Neural cell (in vitro differentiated cells): ENCODE results near the gene KRT80. TPM values are rescaled to one million over a fixed set of nuclear protein-coding genes. Genes with fewer than 3 reads are reported as not detected.

Source experiments
- H2AFZ ChIP-seq: fragments of 200-600, 300-800 bp; sonication (generic), shearing (Covaris generic); 2 replicates; pipeline ENCODE4 v1.6.0; 2014; ENCODE audit warnings: low read depth, mild to moderate bottlenecking, antibody characterized with exemption, low read length, moderate library complexity
- H3F3A ChIP-seq: fragments of 200-600 bp; shearing (Covaris generic); 2 replicates; pipeline ENCODE4 v1.6.1; 2016; ENCODE audit warnings: mild to moderate bottlenecking, moderate library complexity, mixed read lengths, antibody characterized with exemption, low read length; ENCODE audit not compliant: insufficient read depth, poor library complexity, severe bottlenecking
- H3K27ac ChIP-seq: fragments of 200-600, 300-800 bp; sonication (generic), shearing (Covaris generic); 2 replicates; pipeline ENCODE4 v1.5.1; 2014; ENCODE audit warnings: mild to moderate bottlenecking, low read length, moderate library complexity
- H3K27me3 ChIP-seq: fragments of 300-800, 200-600 bp; sonication (generic), shearing (Covaris generic); 2 replicates; pipeline ENCODE4 v1.6.0; 2014; ENCODE audit warnings: mild to moderate bottlenecking, low read depth, low read length, moderate library complexity; ENCODE audit not compliant: insufficient read depth
- H3K36me3 ChIP-seq: fragments of 300-800, 200-600 bp; sonication (generic), shearing (Covaris generic); 2 replicates; pipeline ENCODE4 v1.5.1; 2014; ENCODE audit warnings: mild to moderate bottlenecking, antibody characterized with exemption, low read length, moderate library complexity; ENCODE audit not compliant: insufficient read depth
- H3K4me2 ChIP-seq: fragments of 300-800, 200-600 bp; sonication (generic), shearing (Covaris generic); 2 replicates; pipeline ENCODE4 v1.6.0; 2014; ENCODE audit warnings: mild to moderate bottlenecking, low read length
- H3K4me3 ChIP-seq: fragments of 300-800, 200-600 bp; sonication (generic), shearing (Covaris generic); 2 replicates; pipeline ENCODE4 v1.5.1; 2014; ENCODE audit warnings: mild to moderate bottlenecking, low read length, moderate library complexity
- H3K79me2 ChIP-seq: fragments of 200-600 bp; shearing (Covaris generic); replicated peaks from 2 replicates; pipeline ENCODE4 v1.6.0; 2014; ENCODE audit warnings: mild to moderate bottlenecking, low read length, moderate library complexity; ENCODE audit not compliant: insufficient read depth
- H3K9ac ChIP-seq: fragments of 300-800, 200-600 bp; sonication (generic), shearing (Covaris generic); 2 replicates; pipeline ENCODE4 v1.6.1; 2016; ENCODE audit warnings: mild to moderate bottlenecking, low read length, mixed read lengths
- H3K9me2 ChIP-seq: fragments of 200-600 bp; shearing (Covaris generic); 2 replicates; pipeline ENCODE4 v1.6.1; 2016; ENCODE audit warnings: mild to moderate bottlenecking, low read length, mixed read lengths; ENCODE audit not compliant: insufficient read depth
- H3K9me3 ChIP-seq: fragments of 200-600, 300-800 bp; sonication (generic), shearing (Covaris generic); 2 replicates; pipeline ENCODE4 v1.6.1; 2016; ENCODE audit warnings: mild to moderate bottlenecking, mixed run types, low read length, moderate library complexity, mixed read lengths
- H4K20me1 ChIP-seq: fragments of 200-600 bp; shearing (Covaris generic); 2 replicates; pipeline ENCODE4 v1.6.1; 2016; ENCODE audit warnings: mild to moderate bottlenecking, mixed run types; ENCODE audit not compliant: insufficient read depth
- EP300 ChIP-seq: fragments of 450-650 bp; conservative IDR thresholded peaks from 2 replicates; pipeline ENCODE4 v1.6.1; 2014; ENCODE audit warnings: antibody characterized with exemption, mild to moderate bottlenecking, moderate library complexity; ENCODE audit not compliant: poor library complexity, severe bottlenecking
- EZH2 ChIP-seq: fragments of 200-600, 300-800 bp; shearing (Covaris generic), sonication (generic); IDR thresholded peaks from 2 replicates; pipeline ENCODE4 v1.6.1; 2014; ENCODE audit warnings: antibody characterized with exemption, low read length, borderline replicate concordance, mild to moderate bottlenecking; ENCODE audit not compliant: insufficient read depth, poor library complexity, severe bottlenecking
- MXI1 ChIP-seq: fragments of 450-650 bp; conservative IDR thresholded peaks from 2 replicates; pipeline ENCODE4 v1.6.1; 2014; ENCODE audit warnings: antibody characterized with exemption, mild to moderate bottlenecking; ENCODE audit not compliant: poor library complexity, severe bottlenecking
- POLR2AphosphoS5 ChIP-seq: IDR thresholded peaks from 2 replicates; pipeline ENCODE4 v1.6.1; 2012
- RAD21 ChIP-seq: fragments of 450-650 bp; conservative IDR thresholded peaks from 2 replicates; pipeline ENCODE4 v1.6.1; 2014; ENCODE audit warnings: antibody characterized with exemption, mild to moderate bottlenecking, moderate library complexity
- REST ChIP-seq: IDR thresholded peaks from 2 replicates; pipeline ENCODE4 v1.6.1; 2012; ENCODE audit warnings: borderline replicate concordance
- SMC3 ChIP-seq: fragments of 450-650 bp; conservative IDR thresholded peaks from 2 replicates; pipeline ENCODE4 v1.6.1; 2014; ENCODE audit warnings: antibody characterized with exemption, mild to moderate bottlenecking, moderate library complexity; ENCODE audit not compliant: poor library complexity
- TAF1 ChIP-seq: IDR thresholded peaks from 2 replicates; pipeline ENCODE4 v1.6.1; 2012; ENCODE audit warnings: low read depth
- polyA plus RNA-seq: library from polyadenylated mRNA; depleted of rRNA; stranded (reverse); fragments of >200 nt; gene quantifications from 2 replicates; pipeline ENCODE4 v1.2.3, GENCODE V29; 2014
- TF ChIP-seq, protein P1 (sequence below): fragments of 450-650 bp; IDR thresholded peaks from 2 replicates; pipeline ENCODE4 v1.5.1; 2014; ENCODE audit warnings: antibody characterized with exemption, mild to moderate bottlenecking, moderate library complexity; ENCODE audit not compliant: poor library complexity, severe bottlenecking

KRT80 gene
- polyA plus RNA-seq, 1 donor from 2014 or later = not detected

DNA sequence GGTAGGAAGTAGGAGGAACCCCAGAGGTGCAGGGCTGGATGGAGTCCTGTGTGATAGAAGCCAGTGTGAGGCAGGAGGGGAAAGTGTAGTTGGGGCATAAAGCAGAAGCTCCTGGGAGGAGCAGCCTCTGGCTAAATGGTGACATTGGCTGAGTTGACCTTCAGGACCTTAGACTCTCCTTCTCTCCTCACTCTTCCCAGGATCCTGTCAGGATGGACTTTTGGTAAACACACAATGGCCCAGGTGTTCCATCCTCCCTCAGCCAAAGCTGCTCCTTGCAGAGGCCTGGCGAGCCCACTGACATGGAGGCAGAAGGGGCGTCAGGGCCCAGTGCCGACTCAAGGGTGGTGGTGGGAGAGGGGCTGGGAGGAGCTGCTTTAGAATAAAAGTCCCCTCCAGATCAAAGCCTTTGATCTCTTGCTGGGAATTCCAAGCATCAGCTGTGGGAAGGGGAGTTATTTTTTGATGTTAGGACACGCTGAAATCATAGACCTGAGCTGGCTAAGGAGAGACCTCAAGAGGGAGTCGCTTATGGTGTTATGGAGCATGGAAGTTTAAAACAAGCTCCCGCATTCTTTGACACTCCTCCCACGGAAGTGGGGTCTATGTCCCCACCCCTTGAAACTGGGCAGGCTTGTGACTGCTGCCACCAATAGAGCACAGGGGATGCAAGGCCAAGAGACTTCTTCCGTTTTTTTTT lies 68.2 kb downstream of the KRT80 start:
- Histone ChIP-seq H4K20me1 (no peaks in the 10 kb centered on the region), H3K27ac (no peak overlapping the region), H3K36me3 (no peaks in the 10 kb centered on the region), H3K4me3 (no peak overlapping the region), H3K9me3 (no peaks in the 10 kb centered on the region), H3K9me2 (no peaks in the 10 kb centered on the region), H2AFZ (no peak overlapping the region), H3K27me3 (no peaks in the 10 kb centered on the region), H3K4me2 (no peak overlapping the region), H3K79me2 (no peaks in the 10 kb centered on the region), H3K9ac (no peak overlapping the region), H3F3A (no peaks in the 10 kb centered on the region)
- TF ChIP-seq EP300 = no peak
- no peak for TF ChIP-seq TAF1
- no peak for TF ChIP-seq POLR2AphosphoS5
- no peak for TF ChIP-seq RAD21
- no peak for TF ChIP-seq EZH2

DNA sequence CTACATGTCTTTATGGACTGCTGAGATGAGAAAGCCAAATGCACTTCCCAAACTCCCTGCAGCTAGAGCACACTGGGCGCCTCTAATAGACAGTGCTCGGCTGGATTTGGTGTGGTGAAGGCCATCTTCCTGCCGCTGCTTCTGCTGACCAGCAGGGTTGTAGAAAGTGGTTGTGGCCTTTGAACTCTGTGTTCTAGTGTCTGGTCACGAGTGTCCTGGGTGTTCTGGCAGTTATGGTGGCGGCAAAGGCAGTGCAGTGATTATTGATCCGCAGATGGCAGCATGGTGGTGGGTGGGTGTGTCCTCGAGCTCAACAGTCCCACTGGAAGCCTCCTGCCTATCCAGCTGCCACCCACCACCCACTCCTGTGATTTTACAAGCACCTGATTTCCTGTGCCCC lies 68.9 kb downstream of the KRT80 start:
- Histone ChIP-seq H4K20me1 (no peaks in the 10 kb centered on the region), H2AFZ (no peak overlapping the region), H3K9me3 (no peaks in the 10 kb centered on the region), H3K9ac (no peak overlapping the region), H3K36me3 (no peaks in the 10 kb centered on the region), H3K27me3 (no peaks in the 10 kb centered on the region), H3F3A (no peaks in the 10 kb centered on the region), H3K9me2 (no peaks in the 10 kb centered on the region), H3K27ac (no peak overlapping the region), H3K4me2 (no peak overlapping the region), H3K79me2 (no peaks in the 10 kb centered on the region), H3K4me3 (no peak overlapping the region)
- no peak for TF ChIP-seq SMC3
- TF ChIP-seq EZH2 = no peak
- TF ChIP-seq, protein P1, sequence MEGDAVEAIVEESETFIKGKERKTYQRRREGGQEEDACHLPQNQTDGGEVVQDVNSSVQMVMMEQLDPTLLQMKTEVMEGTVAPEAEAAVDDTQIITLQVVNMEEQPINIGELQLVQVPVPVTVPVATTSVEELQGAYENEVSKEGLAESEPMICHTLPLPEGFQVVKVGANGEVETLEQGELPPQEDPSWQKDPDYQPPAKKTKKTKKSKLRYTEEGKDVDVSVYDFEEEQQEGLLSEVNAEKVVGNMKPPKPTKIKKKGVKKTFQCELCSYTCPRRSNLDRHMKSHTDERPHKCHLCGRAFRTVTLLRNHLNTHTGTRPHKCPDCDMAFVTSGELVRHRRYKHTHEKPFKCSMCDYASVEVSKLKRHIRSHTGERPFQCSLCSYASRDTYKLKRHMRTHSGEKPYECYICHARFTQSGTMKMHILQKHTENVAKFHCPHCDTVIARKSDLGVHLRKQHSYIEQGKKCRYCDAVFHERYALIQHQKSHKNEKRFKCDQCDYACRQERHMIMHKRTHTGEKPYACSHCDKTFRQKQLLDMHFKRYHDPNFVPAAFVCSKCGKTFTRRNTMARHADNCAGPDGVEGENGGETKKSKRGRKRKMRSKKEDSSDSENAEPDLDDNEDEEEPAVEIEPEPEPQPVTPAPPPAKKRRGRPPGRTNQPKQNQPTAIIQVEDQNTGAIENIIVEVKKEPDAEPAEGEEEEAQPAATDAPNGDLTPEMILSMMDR = no peak
- TF ChIP-seq POLR2AphosphoS5 = no peak
- TF ChIP-seq REST = no peak
- no peak for TF ChIP-seq TAF1
- no peak for TF ChIP-seq EP300
- no peak for TF ChIP-seq MXI1
- no peak for TF ChIP-seq RAD21
